Hematopoietic multipotent progenitor cell (in vitro differentiated cells): ENCODE results near the gene HMCN2. TPM values are rescaled to one million over a fixed set of nuclear protein-coding genes. Genes with fewer than 3 reads are reported as not detected.

Experiments used
- DNase-seq, 3 donors: peaks; one replicate each; pipeline ENCODE4 v3.0.0-alpha.2; 2011 to 2015; ENCODE audit warnings: low read depth in 2 of 3, low spot score in 2 of 3
- total RNA-seq: library from RNA; depleted of rRNA; stranded (reverse); fragments of >200 nt; gene quantifications from one replicate; pipeline ENCODE4 v1.2.3, GENCODE V29; 2012

Gene HMCN2
- total RNA-seq, 1 donor: under 0.01 TPM

DNA sequence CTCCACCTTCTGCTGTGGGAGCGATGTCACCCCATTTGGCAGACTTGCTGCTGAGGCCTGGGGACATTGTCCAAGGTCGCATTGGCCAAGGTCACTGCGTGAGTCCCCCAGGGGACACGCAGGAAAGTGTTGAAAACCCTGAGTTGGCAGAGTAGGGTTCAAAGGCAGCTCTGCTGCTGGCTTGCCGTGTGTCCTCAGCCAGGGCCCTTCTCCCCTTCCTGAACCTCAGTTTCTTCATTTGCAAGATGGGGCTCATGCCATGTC lies 193.2 kb downstream of the HMCN2 start:
- DNase-seq: no peak

DNA sequence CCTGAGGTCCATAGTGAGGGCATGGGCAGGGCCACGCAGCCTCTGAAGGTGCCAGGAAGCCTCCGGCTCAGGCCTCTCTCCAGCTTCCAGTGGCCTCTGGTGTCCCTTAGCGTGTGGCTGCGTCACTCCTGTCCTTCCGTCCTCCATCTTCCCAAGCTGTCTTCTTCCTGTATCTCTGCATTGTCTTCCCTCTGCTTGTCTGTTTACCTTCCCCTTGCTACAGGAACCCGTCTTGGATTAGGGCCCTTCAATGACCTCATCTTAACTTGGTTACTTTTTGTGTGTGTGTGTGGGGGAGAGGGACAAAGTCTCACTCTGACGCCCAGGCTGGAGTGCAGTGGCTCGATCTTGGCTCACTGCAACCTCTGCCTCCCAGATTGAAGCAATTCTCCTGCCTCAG lies 193.6 kb downstream of the HMCN2 start:
- DNase-seq: no peak

DNA sequence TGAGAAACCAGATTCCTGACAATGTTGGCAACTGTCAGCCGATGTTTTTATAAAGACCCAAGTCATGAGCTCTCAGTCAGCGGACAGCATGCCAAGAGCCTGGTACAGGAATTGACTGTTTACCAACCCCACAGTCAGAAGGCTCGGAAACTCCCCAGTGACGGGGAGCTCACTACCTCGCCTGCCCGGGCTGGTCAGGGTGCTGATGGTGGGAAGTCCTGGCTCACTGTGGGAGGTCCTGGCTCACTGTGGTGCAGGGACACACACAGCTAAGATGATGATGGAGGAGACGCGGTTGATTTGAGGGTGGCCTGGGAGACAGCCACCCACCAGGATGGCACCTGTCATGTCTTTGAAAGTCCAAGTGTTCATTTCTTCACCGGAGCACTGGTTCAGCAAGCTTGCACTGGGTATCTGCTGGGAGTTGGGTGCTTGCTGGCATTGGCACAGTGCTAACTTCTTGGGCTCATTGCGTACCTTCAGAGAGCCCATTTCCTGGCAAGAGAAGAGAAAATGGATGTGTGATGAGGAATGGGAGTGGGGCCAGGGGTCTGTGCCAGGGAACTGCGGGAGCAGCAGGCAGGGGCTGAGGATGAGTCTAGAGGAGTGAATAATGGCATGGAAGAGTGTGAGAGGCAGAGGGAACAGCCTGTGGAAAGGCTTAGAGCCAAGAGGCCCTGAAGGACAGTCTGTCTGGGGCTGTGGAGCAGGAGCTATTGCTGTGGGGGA lies 194.5 kb downstream of the HMCN2 start:
- DNase-seq: no peak

DNA sequence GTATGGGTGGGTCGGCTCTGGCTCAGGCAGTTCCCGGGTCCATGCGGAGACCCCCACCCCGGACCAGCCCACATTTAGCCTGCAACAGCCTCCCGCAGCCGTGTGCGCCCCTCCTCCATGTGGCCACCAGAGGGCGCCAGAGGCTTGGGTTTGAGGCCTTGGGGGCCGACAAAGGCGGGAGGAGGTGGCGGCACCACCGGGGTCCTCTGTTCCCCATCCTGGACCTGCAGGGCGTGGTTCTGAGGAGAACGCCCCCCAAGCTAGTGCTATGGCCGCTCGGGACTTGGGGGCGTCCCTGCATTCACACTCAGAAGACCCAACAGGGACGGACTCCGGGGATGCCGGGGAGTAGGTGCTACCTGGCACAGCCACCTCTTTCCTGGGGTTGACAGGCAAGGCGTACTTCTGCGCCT lies 195.7 kb downstream of the HMCN2 start:
- DNase-seq: peak; percentile 53 to 75 (median 65)

DNA sequence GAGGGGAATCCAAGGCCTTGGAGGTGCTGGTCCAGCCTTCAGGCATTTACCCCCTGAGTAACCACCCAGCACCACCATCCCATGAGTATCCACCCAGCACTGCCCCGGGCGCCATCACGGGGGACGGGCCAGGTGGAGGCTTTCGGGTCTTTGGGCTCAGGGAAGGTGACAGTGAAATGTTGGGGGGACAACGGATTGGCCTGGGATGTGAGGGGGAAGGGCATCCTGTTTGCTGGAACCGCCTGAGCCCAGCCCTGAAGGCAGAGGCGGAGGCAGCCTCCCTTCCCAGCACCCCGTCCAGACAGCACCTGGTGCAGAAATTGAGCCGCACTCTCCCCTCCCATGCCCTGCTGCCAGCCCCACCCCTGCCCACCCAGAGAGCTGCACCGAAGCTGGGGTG lies 196.2 kb downstream of the HMCN2 start:
- DNase-seq: no peak

DNA sequence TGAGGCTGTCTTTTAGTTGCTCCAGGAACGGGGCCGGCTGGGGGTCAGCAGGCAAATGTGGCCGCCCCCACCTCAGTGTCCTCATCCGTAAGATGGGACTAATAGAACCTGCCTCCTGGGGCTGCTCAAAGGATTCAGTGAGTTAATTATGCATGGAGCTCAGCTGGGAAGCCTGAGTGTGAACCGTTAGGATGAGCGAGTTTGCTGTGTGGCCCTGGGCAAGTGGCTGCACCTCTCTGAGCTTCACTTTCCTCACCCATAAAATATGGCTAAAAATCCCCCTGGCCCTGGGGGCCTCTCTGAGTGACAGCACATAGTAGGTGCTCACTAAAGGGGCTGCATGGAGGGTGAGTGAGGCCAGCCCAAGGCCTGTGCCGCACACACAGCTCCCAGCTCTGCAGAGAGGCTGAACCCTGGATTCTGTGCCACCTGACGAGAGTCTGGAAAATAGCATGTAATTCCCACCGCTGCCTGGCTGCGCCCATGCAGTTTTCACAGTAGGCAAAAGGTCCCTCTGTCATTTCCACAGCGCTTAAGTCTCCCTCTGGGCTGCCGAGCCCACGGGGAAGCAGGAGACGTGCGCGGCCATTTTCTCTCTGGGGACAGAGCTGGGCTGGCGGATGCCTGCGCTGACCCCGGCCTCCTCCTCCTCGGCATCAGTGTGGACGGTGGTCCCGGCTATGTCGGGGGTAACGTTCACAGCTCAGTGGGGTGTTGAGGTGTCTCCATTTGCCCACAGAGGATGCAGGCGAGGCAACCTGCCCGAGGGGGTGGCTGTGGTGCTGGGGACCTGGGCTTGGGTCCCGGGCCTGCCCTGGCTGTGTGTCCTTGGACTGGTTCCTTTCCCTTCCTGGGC lies 197.4 kb downstream of the HMCN2 start:
- DNase-seq: no peak

DNA sequence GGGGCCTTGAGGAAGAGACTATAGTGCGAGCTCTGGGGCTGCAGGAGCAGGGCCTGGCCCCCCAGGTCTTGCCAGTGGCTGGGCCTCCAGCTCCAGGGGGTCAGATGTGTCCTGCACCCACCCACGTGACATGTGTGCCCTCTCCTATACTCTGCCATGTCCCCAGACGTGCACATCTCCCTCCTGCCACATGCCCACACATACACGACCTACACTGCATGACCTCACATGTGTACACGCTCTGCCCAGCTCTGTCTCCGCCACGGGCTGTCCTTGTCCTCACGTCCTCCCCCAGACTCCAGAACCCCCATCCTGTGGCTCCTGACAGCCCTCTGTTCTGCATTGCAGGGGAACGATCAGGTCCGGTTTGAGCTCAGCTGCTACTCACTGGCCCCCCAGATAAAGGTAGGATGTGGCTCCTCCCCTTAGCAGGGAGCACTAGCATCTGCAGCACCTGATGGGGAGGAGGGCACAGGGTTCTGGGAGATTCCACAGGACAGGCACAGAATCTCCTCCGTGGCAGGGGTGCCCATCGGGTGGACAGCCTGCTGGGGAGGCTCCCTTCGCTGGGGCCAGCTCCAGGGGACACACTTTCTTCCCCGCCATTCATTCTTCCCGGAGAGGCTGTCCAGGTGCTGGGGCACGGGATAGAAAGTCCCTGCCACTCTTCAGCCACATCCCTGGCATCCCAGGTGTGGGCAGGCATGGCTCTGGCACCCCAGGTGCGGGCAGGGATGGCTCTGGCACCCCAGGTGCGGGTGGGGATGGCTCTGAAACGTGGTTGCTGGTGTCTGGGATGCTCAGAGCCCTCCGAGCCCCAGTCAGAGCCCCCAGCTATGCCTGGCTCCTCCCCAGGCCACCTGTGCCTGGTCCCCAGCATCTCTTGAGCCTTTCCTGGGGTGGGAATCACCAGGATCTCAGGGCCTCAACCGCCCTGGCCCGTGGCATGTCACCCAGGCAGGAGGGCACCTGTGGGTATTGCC lies 198.5 kb downstream of the HMCN2 start:
- no peak for DNase-seq

DNA sequence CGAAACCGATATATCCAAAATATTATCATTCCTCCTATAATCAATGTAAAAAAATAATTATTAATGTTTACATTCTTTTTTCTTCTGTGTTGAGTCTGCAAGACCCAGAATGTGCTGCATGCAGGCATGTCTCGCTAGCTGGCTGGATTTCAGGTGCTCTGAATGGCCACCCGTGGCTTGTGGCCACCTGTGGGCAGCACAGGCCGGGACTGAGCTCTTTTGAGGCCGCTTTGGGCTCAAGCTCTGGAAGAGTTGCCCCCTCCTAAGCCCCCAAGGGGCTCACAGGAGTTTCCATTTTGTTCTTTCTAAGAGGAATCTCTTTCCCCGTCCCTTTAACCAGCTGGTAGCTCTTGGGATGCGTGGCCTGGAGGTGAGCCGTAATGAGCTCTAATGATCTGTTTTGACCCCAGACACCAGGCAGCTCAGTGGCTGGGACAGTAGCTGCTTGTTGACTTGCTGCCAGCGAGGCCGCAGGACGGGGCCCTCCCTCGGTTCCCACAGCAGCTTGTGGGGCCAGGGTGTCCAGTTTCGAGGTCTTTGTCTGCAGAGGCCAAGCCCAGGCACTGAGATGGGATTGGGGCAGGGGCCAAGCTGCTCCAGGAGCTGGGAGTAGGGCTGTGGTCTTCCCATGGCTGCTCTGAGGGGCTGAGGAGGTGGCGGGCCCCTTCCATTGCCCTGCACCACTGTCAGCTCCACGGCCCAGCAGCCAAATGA lies 200.0 kb downstream of the HMCN2 start:
- no peak for DNase-seq

DNA sequence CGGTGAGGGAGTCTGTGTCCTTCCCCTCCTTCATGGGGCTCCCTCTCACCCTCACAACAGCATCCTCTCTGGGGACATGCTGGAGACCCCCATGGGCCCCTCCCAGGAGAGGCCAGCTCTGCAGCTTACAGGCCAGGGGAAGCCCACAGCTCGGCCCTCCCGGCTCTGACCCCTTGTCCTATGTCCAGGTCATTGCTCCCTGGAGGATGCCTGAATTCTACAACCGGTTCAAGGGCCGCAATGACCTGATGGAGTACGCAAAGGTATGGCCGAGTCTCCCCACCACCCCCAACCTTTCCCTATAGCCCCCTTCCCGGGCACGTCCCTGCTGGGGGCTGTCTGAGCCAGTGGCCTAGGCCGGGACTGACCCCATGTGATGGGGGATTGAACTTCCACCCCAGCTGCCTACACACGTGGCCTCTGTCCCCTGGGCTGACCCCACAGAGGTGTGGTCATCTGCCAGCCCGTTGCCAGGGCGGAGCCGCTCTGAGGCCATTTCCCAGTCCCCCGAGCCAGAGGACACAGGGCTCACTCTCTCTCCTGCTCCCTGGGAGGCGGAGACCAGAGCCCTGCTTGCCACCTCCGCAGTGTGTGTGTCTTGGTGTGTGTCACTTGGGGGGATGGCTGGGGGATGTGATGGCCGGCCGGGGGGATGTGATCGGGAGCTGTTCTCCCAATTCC lies 201.1 kb downstream of the HMCN2 start:
- no peak for DNase-seq

DNA sequence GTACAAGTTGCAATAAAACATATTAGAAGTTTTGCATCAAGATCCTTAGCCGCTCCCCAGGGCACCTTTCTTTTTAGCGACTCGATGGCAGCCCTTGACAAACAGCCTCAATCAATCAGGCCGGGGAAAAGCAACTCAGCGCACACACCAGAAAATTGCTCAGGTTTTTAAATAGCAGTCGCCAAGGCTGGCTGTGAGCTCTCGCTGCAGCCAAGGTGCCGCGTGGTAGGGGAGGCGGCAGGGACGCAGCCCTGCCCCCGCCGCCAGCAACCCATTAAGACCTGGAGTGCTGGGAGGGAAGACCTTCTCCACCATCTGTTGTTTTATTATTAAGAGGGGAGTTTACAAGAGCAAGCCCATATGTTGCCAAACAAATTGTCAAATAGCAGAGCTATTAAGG lies 201.8 kb downstream of the HMCN2 start:
- DNase-seq: no peak

DNA sequence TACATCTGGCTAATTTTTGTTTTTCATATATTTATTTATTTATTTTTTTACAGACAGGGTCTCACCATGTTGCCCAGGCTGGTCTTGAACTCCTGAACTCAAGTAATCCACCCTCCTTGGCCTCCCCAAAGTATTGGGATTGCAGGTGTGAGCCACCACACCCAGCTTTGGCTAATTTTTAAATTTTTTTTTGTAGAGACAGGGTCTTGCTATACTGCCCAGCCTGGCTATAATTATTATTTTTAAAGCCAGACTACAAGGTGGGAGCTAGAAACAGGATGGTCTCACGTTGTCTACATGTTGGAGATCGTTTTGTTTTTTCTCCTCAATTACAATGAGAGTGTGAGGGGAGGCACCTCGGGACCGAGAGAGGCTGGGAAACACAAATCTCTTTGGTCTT lies 203.0 kb downstream of the HMCN2 start:
- no peak for DNase-seq

DNA sequence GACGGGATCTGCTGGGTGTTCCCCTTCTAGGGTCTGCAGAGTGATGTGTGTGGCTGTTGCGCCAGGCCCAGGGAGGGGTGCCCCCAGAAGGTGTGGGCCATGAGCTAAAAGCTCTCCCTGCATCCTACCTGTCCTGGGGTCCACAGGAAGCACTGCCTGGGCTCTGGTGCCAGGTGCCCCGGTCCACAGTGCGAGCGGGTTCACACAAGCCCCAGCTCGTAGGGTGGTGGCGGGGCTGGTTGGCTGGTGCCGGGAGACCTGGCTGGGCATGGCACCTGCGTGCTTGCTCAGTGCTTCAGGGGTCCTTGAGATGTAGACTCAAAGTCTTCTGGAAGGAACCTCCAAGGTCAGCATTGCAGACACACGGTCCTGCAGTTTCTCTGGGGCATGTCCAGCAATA lies 204.7 kb downstream of the HMCN2 start:
- no peak for DNase-seq

DNA sequence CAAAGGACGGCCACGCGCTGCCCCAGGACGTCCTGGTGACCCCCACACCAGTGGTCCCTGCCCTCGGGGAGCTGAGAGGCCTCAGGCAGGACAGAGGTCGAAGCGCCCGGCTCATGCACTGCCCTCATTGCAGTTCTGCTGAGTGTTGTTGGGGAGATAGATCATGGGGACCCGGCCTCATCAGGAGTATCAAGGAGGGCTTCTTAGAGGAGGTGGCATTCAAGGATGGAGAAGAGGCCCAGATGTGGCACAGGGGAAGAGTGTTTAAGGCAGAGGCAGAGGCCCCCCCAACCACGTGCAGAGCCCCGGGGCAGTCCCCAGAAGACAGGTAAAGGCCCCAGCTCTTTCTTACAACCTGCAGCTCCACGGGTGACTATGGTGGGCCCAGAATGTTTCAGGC lies 205.4 kb downstream of the HMCN2 start:
- DNase-seq: no peak

DNA sequence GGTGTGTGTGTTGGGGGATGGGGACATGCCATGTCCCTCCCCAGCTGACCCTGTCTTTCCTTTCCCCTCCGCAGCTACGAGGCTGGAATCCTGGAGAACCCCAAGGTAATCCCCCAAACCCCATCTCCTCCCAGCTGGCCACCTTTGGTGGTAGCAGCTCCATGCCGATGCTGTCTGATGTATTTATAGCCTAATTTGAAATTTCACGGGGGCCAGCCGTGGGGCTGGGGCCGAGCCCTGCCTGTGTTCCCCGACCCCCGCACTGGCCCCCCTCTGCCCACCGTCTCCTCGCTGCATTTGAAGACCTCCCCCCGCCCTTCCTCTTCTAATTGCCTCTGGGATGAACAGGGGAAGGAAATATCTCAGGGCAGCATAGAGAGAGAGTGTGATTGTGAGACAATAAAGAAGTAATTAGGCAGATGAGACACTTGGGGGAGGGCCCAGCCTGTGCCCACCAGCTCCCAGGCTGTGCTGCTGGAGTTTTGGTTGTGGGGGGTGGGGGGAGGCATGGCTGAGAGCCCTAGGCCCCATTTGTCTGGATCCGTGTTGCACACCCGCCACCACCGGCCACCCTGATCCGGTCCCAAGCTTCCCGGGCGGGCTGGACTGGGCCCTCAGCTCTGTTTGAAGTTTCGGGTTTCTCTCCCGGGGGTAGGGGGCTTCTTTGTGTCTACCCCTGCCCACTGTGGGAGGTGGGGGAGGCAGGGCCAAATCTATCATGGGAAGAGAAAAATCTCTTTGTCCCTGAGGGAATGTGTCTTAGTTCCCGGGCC lies 206.0 kb downstream of the HMCN2 start:
- no peak for DNase-seq

DNA sequence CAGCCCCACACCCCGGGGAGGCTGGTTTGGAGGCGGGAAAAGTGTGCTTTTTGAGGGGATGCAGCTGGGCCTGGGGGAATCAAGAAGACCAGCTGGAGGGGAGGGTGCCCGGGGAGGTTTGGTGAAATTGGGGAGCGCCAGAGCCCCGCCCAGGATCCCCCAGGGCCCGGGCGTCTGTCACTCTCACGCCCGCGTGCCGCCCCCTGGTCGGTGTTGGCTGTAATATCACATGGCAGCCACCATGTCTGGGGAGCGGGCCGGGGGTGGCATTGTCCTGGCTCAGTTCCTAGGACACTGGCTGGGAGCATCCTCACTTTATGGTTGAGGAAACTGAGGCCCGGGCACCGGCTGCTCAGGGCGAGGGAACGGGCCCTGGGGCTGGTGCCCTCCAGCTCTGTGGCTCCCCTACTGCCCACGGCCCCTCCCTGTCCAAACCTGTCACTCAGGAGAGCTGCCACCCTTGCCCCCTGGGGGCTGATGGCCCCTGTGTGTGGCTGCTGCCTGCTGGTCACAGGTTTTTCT lies 206.7 kb downstream of the HMCN2 start:
- DNase-seq: no peak

DNA sequence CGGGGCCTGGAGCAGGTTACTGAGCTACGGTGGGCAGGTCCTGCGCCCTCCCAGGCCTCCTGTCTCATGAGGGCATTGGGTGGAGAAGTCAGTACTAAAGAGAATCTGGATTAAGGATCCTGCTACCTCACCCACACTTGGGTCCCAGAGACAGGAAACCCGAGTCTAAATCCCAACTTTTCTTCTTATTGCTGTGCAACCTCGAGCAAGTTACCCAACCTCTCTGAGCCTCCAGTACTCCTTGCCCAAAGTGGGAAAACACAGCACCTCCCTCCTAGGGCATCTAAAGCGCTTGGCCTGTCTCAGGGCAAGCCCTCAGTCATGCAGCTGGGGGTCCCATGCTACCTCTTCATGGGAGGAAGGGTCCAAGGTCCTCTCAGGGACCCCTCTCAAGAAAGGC lies 207.4 kb downstream of the HMCN2 start:
- no peak for DNase-seq

DNA sequence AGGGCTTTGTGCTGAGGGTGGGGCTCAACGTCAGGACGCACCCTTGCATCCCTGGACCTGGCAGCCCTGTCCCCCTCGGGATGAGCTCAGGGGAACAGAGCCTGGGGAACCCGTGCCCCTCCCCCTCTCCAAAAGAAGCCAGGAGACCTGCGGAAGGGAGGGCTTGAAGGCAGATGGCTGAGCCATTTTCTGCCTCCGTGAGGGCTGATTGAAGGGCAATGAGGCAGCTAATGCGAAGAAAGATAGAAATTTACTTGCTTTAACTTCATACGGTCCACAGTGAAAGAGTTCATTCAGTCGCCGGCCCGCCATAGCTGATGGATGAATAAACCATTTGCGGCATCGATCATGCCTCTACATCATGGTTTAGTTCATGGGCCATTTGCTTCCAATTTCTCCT lies 208.0 kb downstream of the HMCN2 start:
- DNase-seq: no peak

DNA sequence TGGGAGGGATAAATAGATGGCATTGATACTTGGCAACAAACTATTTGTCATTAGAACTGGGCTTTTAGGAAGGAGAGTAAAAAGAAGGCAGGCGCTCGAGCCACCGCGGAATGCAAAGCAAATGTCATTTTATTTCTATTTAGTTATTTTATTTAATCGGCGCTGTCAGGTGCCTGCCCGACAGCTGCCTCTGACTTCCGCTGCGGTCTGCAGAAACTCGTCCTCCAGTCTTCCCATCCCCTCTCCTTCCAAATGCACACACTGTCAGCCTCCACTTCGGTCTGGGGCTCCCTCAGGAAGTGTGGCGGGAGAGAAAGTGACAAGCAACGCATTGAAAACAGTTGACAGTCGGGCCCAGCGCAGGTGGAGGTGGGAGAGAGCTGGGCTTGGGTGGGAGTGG lies 208.5 kb downstream of the HMCN2 start:
- DNase-seq: no peak

DNA sequence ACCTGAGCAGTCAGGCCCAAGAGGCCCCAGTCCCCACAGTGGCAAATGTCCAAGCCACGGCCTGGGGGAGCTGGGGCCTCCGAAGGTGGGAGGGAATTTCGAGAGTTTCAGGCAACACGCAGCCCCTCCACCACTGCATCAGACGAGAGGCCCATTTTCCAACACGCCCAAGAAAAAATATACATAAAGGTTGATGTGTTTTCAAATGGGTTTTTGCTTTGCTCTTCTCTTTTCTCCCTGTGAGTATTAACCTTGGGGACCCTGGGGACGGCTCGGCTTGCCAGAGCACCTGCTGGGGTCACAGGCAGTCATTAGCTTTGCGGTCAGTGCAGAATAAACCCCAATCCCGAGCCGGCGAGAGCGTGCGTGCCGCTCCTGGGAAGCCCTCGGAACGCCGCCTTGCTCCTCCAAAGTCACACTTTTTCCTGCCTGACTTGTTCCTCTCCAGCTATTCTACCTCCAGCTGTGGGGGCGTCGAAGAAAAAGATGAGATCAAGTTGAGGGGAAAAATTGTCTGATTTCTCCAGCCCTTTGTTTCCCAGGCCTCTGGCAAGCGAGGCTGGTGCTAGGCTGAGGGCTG lies 210.7 kb downstream of the HMCN2 start:
- DNase-seq: no peak
